SK-N-SH (cell line): ENCODE data around the gene PAPSS2. TPM values are rescaled to one million over a fixed set of nuclear protein-coding genes. Genes with fewer than 3 reads are reported as not detected.

Source experiments
- CTCF ChIA-PET: fragments of 300-600, 350-600 bp; formaldehyde crosslinking; extraction: SDS; loops from one replicate; lab custom pipeline; 2021; lab: Yijun Ruan, JAX
- POLR2A ChIA-PET: fragments of 350-600 bp; sonication (Branson Sonifier 250); formaldehyde crosslinking; extraction: SDS; loops from one replicate; lab custom pipeline; 2020; ENCODE audit warnings: antibody characterized with exemption, inconsistent platforms; lab: Yijun Ruan, JAX
- DNase-seq: peaks from one replicate; pipeline ENCODE4 v3.0.0; 2012
- H2AFZ ChIP-seq: fragments of 200-600 bp; sonication (generic); 2 replicates; pipeline ENCODE4 v1.8.1; 2016; ENCODE audit warnings: antibody characterized with exemption, mild to moderate bottlenecking, low read depth
- H3F3A ChIP-seq: fragments of 200-600 bp; sonication (generic); replicated peaks from 2 replicates; pipeline ENCODE3; 2016; ENCODE audit warnings: antibody characterized with exemption, mild to moderate bottlenecking; ENCODE audit not compliant: insufficient read depth
- H3K27ac ChIP-seq, 2 experiments: fragments of 200-500 bp in 1 of 2; fragments of 200-600 bp in 1 of 2; sonication (Bioruptor generic) in 1 of 2; sonication (generic), shearing (Covaris generic) in 1 of 2; 2 replicates each; pipeline versions ENCODE4 v1.5.1 to v1.6.1; 2014 to 2016; ENCODE audit warnings: low read depth in 2 of 2, inconsistent platforms in 1 of 2, low read length in 1 of 2, mild to moderate bottlenecking in 1 of 2, mixed read lengths in 1 of 2
- H3K27me3 ChIP-seq: fragments of 200-600 bp; sonication (generic), shearing (Covaris generic); 2 replicates; pipeline ENCODE4 v1.6.1; 2016; ENCODE audit warnings: mixed run types; ENCODE audit not compliant: insufficient read depth
- H3K36me3 ChIP-seq, 2 experiments: fragments of 200-500 bp in 1 of 2; fragments of 200-600 bp in 1 of 2; sonication (Bioruptor generic) in 1 of 2; sonication (generic) in 1 of 2; replicated peaks in 1 of 2; 2 replicates each; pipeline versions ENCODE3 to v1.5.1; 2014 to 2016; ENCODE audit warnings: low read length in 1 of 2, mild to moderate bottlenecking in 1 of 2; ENCODE audit not compliant: insufficient read depth in 2 of 2, control insufficient read depth in 1 of 2
- H3K4me1 ChIP-seq, 2 experiments: fragments of 200-500 bp in 1 of 2; fragments of 200-600 bp in 1 of 2; sonication (Bioruptor generic) in 1 of 2; sonication (generic), shearing (Covaris generic) in 1 of 2; 2 replicates each; pipeline versions ENCODE4 v1.5.1 to v1.6.1; 2014 to 2016; ENCODE audit warnings: low read depth in 1 of 2, low read length in 1 of 2, mixed run types in 1 of 2; ENCODE audit not compliant: insufficient read depth in 2 of 2, control insufficient read depth in 1 of 2
- H3K4me2 ChIP-seq: fragments of 200-600 bp; sonication (generic), shearing (Covaris generic); 2 replicates; pipeline ENCODE4 v1.6.1; 2017; ENCODE audit warnings: mixed run types
- H3K4me3 ChIP-seq, 2 experiments: fragments of 200-500 bp in 1 of 2; fragments of 200-600 bp in 1 of 2; sonication (Bioruptor generic) in 1 of 2; sonication (generic), shearing (Covaris generic) in 1 of 2; 2 replicates each; pipeline versions ENCODE4 v1.5.1 to v1.8.1; 2014 to 2016; ENCODE audit warnings: low read depth in 2 of 2, inconsistent platforms in 1 of 2, low read length in 1 of 2, mild to moderate bottlenecking in 1 of 2, mixed read lengths in 1 of 2, moderate library complexity in 1 of 2
- H3K79me2 ChIP-seq: fragments of 200-600 bp; sonication (generic); 2 replicates; pipeline ENCODE4 v1.8.1; 2017; ENCODE audit warnings: mild to moderate bottlenecking; ENCODE audit not compliant: insufficient read depth
- H3K9ac ChIP-seq: fragments of 200-600 bp; sonication (generic); 2 replicates; pipeline ENCODE4 v1.6.1; 2017; ENCODE audit warnings: mixed run types
- H3K9me2 ChIP-seq: fragments of 200-600 bp; sonication (generic); 2 replicates; pipeline ENCODE4 v1.6.1; 2017; ENCODE audit warnings: mixed run types
- H3K9me3 ChIP-seq: fragments of 200-600 bp; sonication (generic); 2 replicates; pipeline ENCODE4 v1.6.1; 2017; ENCODE audit warnings: mixed run types, mild to moderate bottlenecking, moderate library complexity
- H4K20me1 ChIP-seq: fragments of 200-600 bp; sonication (generic); 2 replicates; pipeline ENCODE4 v1.6.1; 2017; ENCODE audit warnings: mild to moderate bottlenecking, mixed run types; ENCODE audit not compliant: insufficient read depth
- CTCF ChIP-seq: fragments of 200-600 bp; sonication (generic); IDR thresholded peaks from 2 replicates; pipeline ENCODE4 v1.6.1; 2017; ENCODE audit warnings: antibody characterized with exemption, mild to moderate bottlenecking, moderate library complexity
- EP300 ChIP-seq, 2 experiments: IDR thresholded peaks; 2 replicates each; pipeline versions ENCODE4 v1.4.0 to v1.6.1; 2012; ENCODE audit warnings: borderline replicate concordance in 1 of 2, low read depth in 1 of 2, low read length in 1 of 2
- EZH2phosphoT487 ChIP-seq: fragments of 200-600 bp; sonication (generic); IDR thresholded peaks from 2 replicates; pipeline ENCODE4 v1.6.1; 2017; ENCODE audit warnings: low read depth, mixed run types, mild to moderate bottlenecking, antibody characterized with exemption, moderate library complexity, borderline replicate concordance
- FOXJ3 ChIP-seq: sonication (generic); formaldehyde crosslinking; IDR thresholded peaks from 2 replicates; pipeline ENCODE4 v1.5.1; 2020; ENCODE audit warnings: mild to moderate bottlenecking, missing genetic modification reagents
- FOXM1 ChIP-seq: IDR thresholded peaks from 2 replicates; pipeline ENCODE4 v1.4.0; 2012; ENCODE audit warnings: low read depth, mild to moderate bottlenecking
- GABPA ChIP-seq: IDR thresholded peaks from 2 replicates; pipeline ENCODE4 v1.4.0; 2012; ENCODE audit warnings: low read depth, mild to moderate bottlenecking
- GATA2 ChIP-seq: sonication (generic); formaldehyde crosslinking; IDR thresholded peaks from 2 replicates; pipeline ENCODE4 v1.5.0; 2020; ENCODE audit warnings: mild to moderate bottlenecking, missing genetic modification reagents
- IRF3 ChIP-seq: fragments of 150-350 bp; IDR thresholded peaks from 2 replicates; pipeline ENCODE4 v1.6.1; 2016; ENCODE audit warnings: mild to moderate bottlenecking, low read depth, low read length
- MEF2A ChIP-seq: IDR thresholded peaks from 2 replicates; pipeline ENCODE4 v1.4.0; 2012; ENCODE audit warnings: low read depth, borderline replicate concordance
- NFIC ChIP-seq: IDR thresholded peaks from 2 replicates; pipeline ENCODE4 v1.4.0; 2012; ENCODE audit warnings: borderline replicate concordance
- PBX3 ChIP-seq: IDR thresholded peaks from 2 replicates; pipeline ENCODE4; 2012
- POLR2AphosphoS5 ChIP-seq: IDR thresholded peaks from 2 replicates; pipeline ENCODE4 v1.6.1; 2012; ENCODE audit warnings: low read depth, low read length
- RAD21 ChIP-seq: IDR thresholded peaks from 2 replicates; pipeline ENCODE4 v1.6.1; 2012; ENCODE audit warnings: mild to moderate bottlenecking, low read length
- RXRA ChIP-seq: IDR thresholded peaks from 2 replicates; pipeline ENCODE4 v1.4.0; 2012; ENCODE audit warnings: low read depth, mild to moderate bottlenecking, borderline replicate concordance
- SMC3 ChIP-seq: IDR thresholded peaks from 2 replicates; pipeline ENCODE4 v1.6.1; 2012; ENCODE audit warnings: low read depth, low read length, improper control_type of control experiment
- TEAD4 ChIP-seq: IDR thresholded peaks from 2 replicates; pipeline ENCODE4 v1.4.0; 2012; ENCODE audit warnings: mild to moderate bottlenecking, borderline replicate concordance; ENCODE audit not compliant: insufficient read depth
- USF1 ChIP-seq: IDR thresholded peaks from 2 replicates; pipeline ENCODE4 v1.4.0; 2012; ENCODE audit warnings: low read depth, borderline replicate concordance
- YY1 ChIP-seq: IDR thresholded peaks from 2 replicates; pipeline ENCODE4 v1.4.0; 2012; ENCODE audit warnings: low read depth, mild to moderate bottlenecking
- ZBTB33 ChIP-seq: IDR thresholded peaks from 2 replicates; pipeline ENCODE4 v1.4.0; 2012; ENCODE audit warnings: low read depth, borderline replicate concordance
- WGBS: methylation state at CpG from one replicate; pipeline ENCODE4 v1.1.6; 2017; ENCODE audit warnings: low lambda C conversion rate; 5-methylcytosine and 5-hydroxymethylcytosine counted together
- polyA plus RNA-seq, 3 experiments: library from polyadenylated mRNA; depleted of rRNA; stranded (reverse); fragments of >200 nt; gene quantifications; 2 replicates each; pipeline ENCODE4 v1.2.3, GENCODE V29; 2012

The PAPSS2 gene
- polyA plus RNA-seq, 1 of the 3 experiments (the other 2 are of a cell fraction), result 50.0 TPM

- no peaks in the 10 kb centered on the region for H3K27me3 ChIP-seq
- TF ChIP-seq USF1 (no peak), PBX3 (no peak), CTCF (no peak)
- H3K9me2 ChIP-seq, result no peaks in the 10 kb centered on the region
- no peaks in the 10 kb centered on the region for H3K9me3 ChIP-seq
- no peak overlapping the region for H3K4me3 ChIP-seq
- no peak overlapping the region for H3K27ac ChIP-seq
- H3K4me2 ChIP-seq, result no peak overlapping the region
- no peak overlapping the region for H3K9ac ChIP-seq
- H3K36me3 ChIP-seq, result peaks cover 6 to 28% of the 10 kb centered on the region in 2 experiments
- no peak for DNase-seq
- CTCF ChIA-PET, result interaction anchor here (1.2 to 1.4 kb wide), 2 partner anchors 26 to 85 kb away, joined by 3 to 4 read pairs; no protein-coding TSS in a partner anchor
- no peaks in the 10 kb centered on the region for H4K20me1 ChIP-seq
- H3K79me2 ChIP-seq, result no peaks in the 10 kb centered on the region
- H3F3A ChIP-seq, result no peaks in the 10 kb centered on the region
- POLR2A ChIA-PET, result no interaction called here
- H2AFZ ChIP-seq, result no peak overlapping the region
- peaks cover 2 to 3% of the 10 kb centered on the region in 2 experiments; a peak in 1 of 4 replicates for H3K4me1 ChIP-seq
- 78% methylated on average over 6 of the region's 6 CpGs for WGBS
Observed at GRCh38 chr10:87729940-87730339, 70.3 kb downstream of the PAPSS2 start.

- Histone ChIP-seq H3K4me2 (no peak overlapping the region), H3K79me2 (no peaks in the 10 kb centered on the region), H3K9ac (no peak overlapping the region), H3K36me3 (peaks cover 0 to 16% of the 10 kb centered on the region in 2 experiments), H3K4me3 (no peak overlapping the region), H3K4me1 (peaks cover 4% of the 10 kb centered on the region in 2 experiments; a peak in 1 of 4 replicates), H3F3A (no peaks in the 10 kb centered on the region), H3K27me3 (no peaks in the 10 kb centered on the region), H4K20me1 (no peaks in the 10 kb centered on the region), H2AFZ (no peak overlapping the region), H3K9me3 (no peaks in the 10 kb centered on the region), H3K27ac (no peak overlapping the region), H3K9me2 (no peaks in the 10 kb centered on the region)
- 87% methylated on average over 5 of the region's 5 CpGs for WGBS
- ChIA-PET CTCF (interaction anchor here (1.1 to 5.1 kb wide), 12 partner anchors 10 to 518 kb away, joined by 3 to 49 read pairs (median 4); partner anchors contain the start of gene PAPSS2), POLR2A (no interaction called here)
- DNase-seq, result no peak
- TF ChIP-seq RXRA, result no peak
- no peak for TF ChIP-seq GATA2
- TF ChIP-seq YY1, result no peak
- TF ChIP-seq GABPA, result no peak
- TF ChIP-seq RAD21, result no peak
- no peak for TF ChIP-seq SMC3
- no peak for TF ChIP-seq FOXJ3 (CRISPR knock-in tag)
- no peak for TF ChIP-seq TEAD4
- no peak for TF ChIP-seq MEF2A
- TF ChIP-seq POLR2AphosphoS5, result no peak
- TF ChIP-seq IRF3, result no peak
- no peak for TF ChIP-seq USF1
- TF ChIP-seq EZH2phosphoT487, result no peak
- TF ChIP-seq FOXM1, result no peak
- TF ChIP-seq NFIC, result no peak
- TF ChIP-seq EP300 (IDR thresholded peaks at IDR 0.05; ENCODE audit: borderline replicate concordance in 1 of 2, low read depth in 1 of 2, low read length in 1 of 2), result no peak
- no peak for TF ChIP-seq ZBTB33
Observed at GRCh38 chr10:87733081-87733480, 73.4 kb downstream of the PAPSS2 start.
